Neural crest cell (in vitro differentiated cells): Measurements from ENCODE around the gene NFATC1. TPM values are rescaled to one million over a fixed set of nuclear protein-coding genes. Genes with fewer than 3 reads are reported as not detected.
"Not testable (repeated sequence)": the region's sequence is repeated elsewhere in the genome, so short reads cannot be mapped to it uniquely, and the experiment has no call there.

Experiments used
- DNase-seq: peaks from one replicate; pipeline ENCODE4 v3.0.0; 2021; ENCODE audit warnings: low read depth, mixed read lengths, low spot score
- H3K27ac Mint-ChIP-seq: one replicate; pipeline ENCODE4 v1.8.0; 2021; ENCODE audit warnings: mild to moderate bottlenecking, mixed read lengths; ENCODE audit not compliant: unreplicated experiment
- H3K27me3 Mint-ChIP-seq: 2 replicates; pipeline ENCODE4 v1.8.0; 2021; ENCODE audit warnings: low read depth, mild to moderate bottlenecking, mixed read lengths
- H3K36me3 Mint-ChIP-seq: 2 replicates; pipeline ENCODE4 v1.8.0; 2021; ENCODE audit warnings: low read depth, mild to moderate bottlenecking, mixed read lengths
- H3K4me1 Mint-ChIP-seq: 2 replicates; pipeline ENCODE4 v1.8.0; 2021; ENCODE audit warnings: mixed read lengths
- H3K4me3 Mint-ChIP-seq: one replicate; pipeline ENCODE4 v1.8.0; 2021; ENCODE audit warnings: mild to moderate bottlenecking, mixed read lengths
- H3K9me3 Mint-ChIP-seq: 2 replicates; pipeline ENCODE4 v1.8.0; 2021; ENCODE audit warnings: mixed read lengths
- total RNA-seq: library from RNA; stranded (reverse); gene quantifications from 2 replicates; pipeline ENCODE4 v1.2.1, GENCODE V29; 2021
- TF ChIP-seq, protein P1 (sequence below): fragments of 200-600 bp; sonication (generic); conservative IDR thresholded peaks from 2 replicates; pipeline ENCODE4 v1.5.0; 2021; ENCODE audit warnings: antibody characterized with exemption, mild to moderate bottlenecking

Gene NFATC1
- total RNA-seq, 1 donor from 2014 or later: 2.4 TPM

DNA sequence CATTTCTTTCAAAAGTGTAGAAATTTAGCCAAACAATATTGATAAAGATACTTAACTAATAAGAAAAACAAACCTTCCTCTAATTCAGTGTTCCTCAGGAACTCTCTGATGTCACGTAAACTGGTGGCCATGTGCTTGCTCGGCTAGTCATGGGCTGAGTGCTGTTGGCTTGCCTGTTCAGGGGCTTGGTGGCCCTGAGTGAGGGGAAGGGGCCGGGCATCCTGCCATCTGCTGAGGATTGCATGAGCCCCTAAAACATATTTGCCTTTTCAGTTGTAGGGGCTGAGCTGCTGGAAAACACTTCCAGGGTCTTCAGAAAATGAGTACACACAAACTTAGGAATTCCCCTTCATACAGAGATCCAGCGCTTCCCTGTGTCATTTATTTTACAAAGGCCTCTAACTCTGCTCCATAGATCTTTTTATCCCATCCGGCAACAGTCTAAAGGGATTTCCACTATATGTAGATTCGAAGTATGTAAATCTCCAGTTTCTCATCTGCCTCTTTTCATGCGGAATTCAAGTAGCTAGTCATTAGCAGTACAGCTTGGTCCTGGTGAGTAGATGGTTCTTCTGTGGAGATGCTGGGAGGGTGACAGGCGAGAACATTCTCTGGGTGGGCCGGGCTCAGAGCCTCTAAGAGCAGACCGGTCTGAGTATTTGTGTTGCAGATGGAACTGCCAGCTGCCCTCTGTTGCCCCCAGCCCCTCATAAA, 20.1 kb upstream of the NFATC1 start:
- peaks cover 7% of the 10 kb centered on the region for H3K36me3 Mint-ChIP-seq
- TF ChIP-seq, protein P1, sequence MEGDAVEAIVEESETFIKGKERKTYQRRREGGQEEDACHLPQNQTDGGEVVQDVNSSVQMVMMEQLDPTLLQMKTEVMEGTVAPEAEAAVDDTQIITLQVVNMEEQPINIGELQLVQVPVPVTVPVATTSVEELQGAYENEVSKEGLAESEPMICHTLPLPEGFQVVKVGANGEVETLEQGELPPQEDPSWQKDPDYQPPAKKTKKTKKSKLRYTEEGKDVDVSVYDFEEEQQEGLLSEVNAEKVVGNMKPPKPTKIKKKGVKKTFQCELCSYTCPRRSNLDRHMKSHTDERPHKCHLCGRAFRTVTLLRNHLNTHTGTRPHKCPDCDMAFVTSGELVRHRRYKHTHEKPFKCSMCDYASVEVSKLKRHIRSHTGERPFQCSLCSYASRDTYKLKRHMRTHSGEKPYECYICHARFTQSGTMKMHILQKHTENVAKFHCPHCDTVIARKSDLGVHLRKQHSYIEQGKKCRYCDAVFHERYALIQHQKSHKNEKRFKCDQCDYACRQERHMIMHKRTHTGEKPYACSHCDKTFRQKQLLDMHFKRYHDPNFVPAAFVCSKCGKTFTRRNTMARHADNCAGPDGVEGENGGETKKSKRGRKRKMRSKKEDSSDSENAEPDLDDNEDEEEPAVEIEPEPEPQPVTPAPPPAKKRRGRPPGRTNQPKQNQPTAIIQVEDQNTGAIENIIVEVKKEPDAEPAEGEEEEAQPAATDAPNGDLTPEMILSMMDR: no peak
- no peak overlapping the region for H3K4me3 Mint-ChIP-seq
- H3K4me1 Mint-ChIP-seq: peaks cover 16% of the 10 kb centered on the region
- no peaks in the 10 kb centered on the region for H3K9me3 Mint-ChIP-seq
- H3K27ac Mint-ChIP-seq: no peak overlapping the region
- DNase-seq: no peak
- no peaks in the 10 kb centered on the region for H3K27me3 Mint-ChIP-seq

- not testable (repeated sequence) for H3K4me3 Mint-ChIP-seq, H3K9me3 Mint-ChIP-seq, H3K27me3 Mint-ChIP-seq, DNase-seq, H3K27ac Mint-ChIP-seq, H3K36me3 Mint-ChIP-seq
- peaks cover 13% of the 10 kb centered on the region for H3K4me1 Mint-ChIP-seq
These were observed 19.1 kb upstream of the NFATC1 start for GRCh38 chr18:79376661-79377060.

- no peak overlapping the region for H3K4me3 Mint-ChIP-seq
- no peak overlapping the region for H3K27ac Mint-ChIP-seq
- peaks cover 2% of the 10 kb centered on the region for H3K36me3 Mint-ChIP-seq
- DNase-seq: no peak
- H3K9me3 Mint-ChIP-seq: no peaks in the 10 kb centered on the region
- peaks cover 12% of the 10 kb centered on the region for H3K4me1 Mint-ChIP-seq
- H3K27me3 Mint-ChIP-seq: no peaks in the 10 kb centered on the region
- TF ChIP-seq, protein P1: no peak
These were observed 18.4 kb upstream of the NFATC1 start for GRCh38 chr18:79377187-79377891.

DNA sequence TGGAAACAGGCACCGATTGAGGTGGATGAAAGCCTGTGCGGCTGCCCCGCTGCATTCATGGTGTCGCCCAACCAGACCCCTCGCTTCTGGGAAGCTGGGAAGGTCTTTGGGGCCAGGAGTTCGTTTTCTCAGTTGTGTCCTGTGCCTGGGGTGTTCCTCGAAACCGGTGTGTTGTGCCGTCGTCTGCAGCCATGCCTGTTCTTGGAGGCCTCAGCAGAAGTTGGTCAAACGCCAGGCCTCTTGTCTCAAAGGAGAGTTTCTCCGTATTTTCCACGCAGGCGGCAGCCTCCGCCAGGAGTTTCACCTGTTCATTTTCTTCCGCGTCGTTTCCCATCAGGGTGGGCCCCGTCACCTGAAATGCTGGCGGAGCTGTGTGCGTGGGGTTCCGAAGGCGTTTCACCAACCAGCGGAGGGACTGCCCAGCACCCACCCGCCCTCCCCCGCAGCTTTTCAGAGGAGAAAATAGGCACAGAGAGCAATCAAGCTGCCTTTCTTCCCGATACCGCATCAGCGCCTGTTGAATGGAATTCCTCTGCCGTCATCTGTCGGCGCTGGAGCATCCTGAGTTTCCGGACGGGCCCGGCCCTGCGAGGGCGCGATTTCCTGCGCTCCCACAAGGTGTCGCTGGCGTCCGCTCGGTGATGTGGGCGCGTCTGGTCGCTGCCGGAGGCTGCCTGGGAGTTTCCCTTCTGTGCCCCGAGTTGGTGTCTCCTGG, 17.0 kb upstream of the NFATC1 start:
- no peaks in the 10 kb centered on the region for H3K9me3 Mint-ChIP-seq
- H3K4me1 Mint-ChIP-seq: peaks cover 7% of the 10 kb centered on the region
- no peaks in the 10 kb centered on the region for H3K27me3 Mint-ChIP-seq
- peak overlapping the region; percentile 38 for H3K4me3 Mint-ChIP-seq
- peak; percentile 95 for DNase-seq
- peak overlapping the region; percentile 60 for H3K27ac Mint-ChIP-seq
- no peaks in the 10 kb centered on the region for H3K36me3 Mint-ChIP-seq
- TF ChIP-seq, protein P1: peak; percentile 93

DNA sequence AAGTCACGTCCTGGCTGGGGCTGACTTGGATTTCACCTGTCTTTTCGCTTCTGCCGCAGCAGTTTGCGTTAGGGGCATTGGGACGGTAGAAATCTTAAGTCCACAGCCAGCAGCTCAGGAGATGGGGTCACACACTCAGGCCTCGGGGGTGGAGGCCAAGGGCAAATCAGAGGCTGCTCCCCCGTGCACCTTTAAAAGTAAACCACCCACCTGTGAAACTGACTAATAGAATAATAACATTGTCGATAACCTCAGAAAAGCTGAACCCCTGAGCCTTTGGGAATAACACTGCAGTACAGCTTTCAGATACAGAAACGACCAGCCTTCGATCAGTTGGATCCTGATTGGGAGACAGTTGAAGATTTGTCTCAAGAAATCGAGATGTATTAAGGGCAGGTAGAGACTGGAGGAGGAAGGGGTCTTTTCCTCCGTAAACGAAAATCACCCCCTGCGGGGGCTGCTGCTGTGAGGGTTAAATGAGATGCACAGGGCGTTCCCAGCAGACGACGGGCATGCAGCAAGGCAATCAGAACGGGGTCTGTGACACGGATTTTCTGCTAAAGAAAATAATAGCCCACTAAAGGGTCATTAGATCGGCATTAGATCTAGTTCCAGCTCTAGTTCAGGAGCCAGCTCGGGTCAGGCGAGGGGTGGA, 16.4 kb upstream of the NFATC1 start:
- Mint-ChIP-seq H3K4me3 (no peak overlapping the region), H3K27ac (no peak overlapping the region), H3K36me3 (no peaks in the 10 kb centered on the region), H3K9me3 (no peaks in the 10 kb centered on the region), H3K27me3 (peaks cover 2% of the 10 kb centered on the region), H3K4me1 (peaks cover 7% of the 10 kb centered on the region)
- TF ChIP-seq, protein P1: no peak
- no peak for DNase-seq
